ENCODE data around the gene FSIP1.

GRCh38 chr15:39587731-39588530 is 194.7 kb downstream of the FSIP1 start:
- TF ChIP-seq POLR2A (IDR thresholded peaks at IDR 0.05), result no peak
- TF ChIP-seq CTCF (IDR thresholded peaks at IDR 0.05), result no peak
